ENCODE measurements around the gene NBAS.
"Not testable (repeated sequence)": the region's sequence is repeated elsewhere in the genome, so short reads cannot be mapped to it uniquely, and the experiment has no call there.

DNA sequence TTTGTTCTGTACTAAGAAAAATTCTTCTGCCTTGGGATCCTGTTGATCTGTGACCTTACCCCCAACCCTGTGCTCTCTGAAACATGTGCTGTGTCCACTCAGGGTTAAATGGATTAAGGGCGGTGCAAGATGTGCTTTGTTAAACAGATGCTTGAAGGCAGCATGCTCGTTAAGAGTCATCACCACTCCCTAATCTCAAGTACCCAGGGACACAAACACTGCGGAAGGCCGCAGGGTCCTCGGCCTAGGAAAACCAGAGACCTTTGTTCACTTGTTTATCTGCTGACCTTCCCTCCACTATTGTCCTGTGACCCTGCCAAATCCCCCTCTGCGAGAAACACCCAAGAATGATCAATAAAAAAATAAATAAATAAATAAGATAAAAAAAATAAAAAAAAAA, 18.9 kb downstream of the NBAS start:
- not testable (repeated sequence) for TF ChIP-seq FOSL2 (IDR thresholded peaks at IDR 0.05; ENCODE audit: borderline replicate concordance, low read depth); EZH2phosphoT487 (IDR thresholded peaks at IDR 0.05; ENCODE audit: borderline replicate concordance, low read depth); RAD21 (IDR thresholded peaks at IDR 0.05; ENCODE audit: low read length); MEF2A (IDR thresholded peaks at IDR 0.05; ENCODE audit: borderline replicate concordance, low read depth); JUND (IDR thresholded peaks at IDR 0.05); MXI1 (IDR thresholded peaks at IDR 0.05; ENCODE audit: low read depth, low read length); TCF12 (IDR thresholded peaks at IDR 0.05); POLR2AphosphoS5 (IDR thresholded peaks at IDR 0.05; ENCODE audit: low read depth, low read length); CHD2 (IDR thresholded peaks at IDR 0.05; ENCODE audit: low read length, partially characterized antibody)
- TF ChIP-seq, protein P1, sequence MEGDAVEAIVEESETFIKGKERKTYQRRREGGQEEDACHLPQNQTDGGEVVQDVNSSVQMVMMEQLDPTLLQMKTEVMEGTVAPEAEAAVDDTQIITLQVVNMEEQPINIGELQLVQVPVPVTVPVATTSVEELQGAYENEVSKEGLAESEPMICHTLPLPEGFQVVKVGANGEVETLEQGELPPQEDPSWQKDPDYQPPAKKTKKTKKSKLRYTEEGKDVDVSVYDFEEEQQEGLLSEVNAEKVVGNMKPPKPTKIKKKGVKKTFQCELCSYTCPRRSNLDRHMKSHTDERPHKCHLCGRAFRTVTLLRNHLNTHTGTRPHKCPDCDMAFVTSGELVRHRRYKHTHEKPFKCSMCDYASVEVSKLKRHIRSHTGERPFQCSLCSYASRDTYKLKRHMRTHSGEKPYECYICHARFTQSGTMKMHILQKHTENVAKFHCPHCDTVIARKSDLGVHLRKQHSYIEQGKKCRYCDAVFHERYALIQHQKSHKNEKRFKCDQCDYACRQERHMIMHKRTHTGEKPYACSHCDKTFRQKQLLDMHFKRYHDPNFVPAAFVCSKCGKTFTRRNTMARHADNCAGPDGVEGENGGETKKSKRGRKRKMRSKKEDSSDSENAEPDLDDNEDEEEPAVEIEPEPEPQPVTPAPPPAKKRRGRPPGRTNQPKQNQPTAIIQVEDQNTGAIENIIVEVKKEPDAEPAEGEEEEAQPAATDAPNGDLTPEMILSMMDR (IDR thresholded peaks at IDR 0.05): not testable (repeated sequence)
- TF ChIP-seq, protein P2, sequence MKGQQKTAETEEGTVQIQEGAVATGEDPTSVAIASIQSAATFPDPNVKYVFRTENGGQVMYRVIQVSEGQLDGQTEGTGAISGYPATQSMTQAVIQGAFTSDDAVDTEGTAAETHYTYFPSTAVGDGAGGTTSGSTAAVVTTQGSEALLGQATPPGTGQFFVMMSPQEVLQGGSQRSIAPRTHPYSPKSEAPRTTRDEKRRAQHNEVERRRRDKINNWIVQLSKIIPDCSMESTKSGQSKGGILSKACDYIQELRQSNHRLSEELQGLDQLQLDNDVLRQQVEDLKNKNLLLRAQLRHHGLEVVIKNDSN (IDR thresholded peaks at IDR 0.05; ENCODE audit: borderline replicate concordance, low read depth): not testable (repeated sequence)
- TF ChIP-seq, protein P3, sequence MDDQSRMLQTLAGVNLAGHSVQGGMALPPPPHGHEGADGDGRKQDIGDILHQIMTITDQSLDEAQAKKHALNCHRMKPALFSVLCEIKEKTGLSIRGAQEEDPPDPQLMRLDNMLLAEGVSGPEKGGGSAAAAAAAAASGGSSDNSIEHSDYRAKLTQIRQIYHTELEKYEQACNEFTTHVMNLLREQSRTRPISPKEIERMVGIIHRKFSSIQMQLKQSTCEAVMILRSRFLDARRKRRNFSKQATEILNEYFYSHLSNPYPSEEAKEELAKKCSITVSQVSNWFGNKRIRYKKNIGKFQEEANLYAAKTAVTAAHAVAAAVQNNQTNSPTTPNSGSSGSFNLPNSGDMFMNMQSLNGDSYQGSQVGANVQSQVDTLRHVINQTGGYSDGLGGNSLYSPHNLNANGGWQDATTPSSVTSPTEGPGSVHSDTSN (IDR thresholded peaks at IDR 0.05): not testable (repeated sequence)
- TF ChIP-seq, protein P4, sequence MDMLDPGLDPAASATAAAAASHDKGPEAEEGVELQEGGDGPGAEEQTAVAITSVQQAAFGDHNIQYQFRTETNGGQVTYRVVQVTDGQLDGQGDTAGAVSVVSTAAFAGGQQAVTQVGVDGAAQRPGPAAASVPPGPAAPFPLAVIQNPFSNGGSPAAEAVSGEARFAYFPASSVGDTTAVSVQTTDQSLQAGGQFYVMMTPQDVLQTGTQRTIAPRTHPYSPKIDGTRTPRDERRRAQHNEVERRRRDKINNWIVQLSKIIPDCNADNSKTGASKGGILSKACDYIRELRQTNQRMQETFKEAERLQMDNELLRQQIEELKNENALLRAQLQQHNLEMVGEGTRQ (IDR thresholded peaks at IDR 0.05; ENCODE audit: borderline replicate concordance, low read depth, low read length): not testable (repeated sequence)

All from SK-N-SH (cell line).